ENCODE results near the gene CAMSAP2. TPM values are rescaled to one million over a fixed set of nuclear protein-coding genes. Genes with fewer than 3 reads are reported as not detected.

CAMSAP2 gene
- total and polyA plus RNA-seq, 5 experiments from 2014 or later: 0.71 to 10.1 (median 2.0) TPM

DNA sequence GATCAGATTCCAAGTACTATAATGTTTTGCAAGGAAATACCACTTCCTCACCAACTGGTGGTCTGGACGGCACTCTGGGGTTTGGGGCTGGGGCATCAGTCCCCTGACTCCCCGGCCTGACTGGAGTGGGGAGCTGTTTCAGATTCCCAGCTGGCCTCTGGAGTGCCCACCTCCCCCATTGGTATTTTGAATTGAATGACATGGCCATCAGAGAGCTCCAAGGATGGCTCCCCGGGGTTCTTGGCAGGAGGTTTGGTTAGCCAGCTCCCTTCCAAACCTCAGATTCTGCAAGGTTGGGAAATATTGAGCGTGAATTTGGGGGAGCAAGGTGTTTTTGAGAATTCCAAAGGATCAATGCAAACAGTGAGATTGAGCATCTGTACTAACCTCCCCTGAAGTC, 153.9 kb downstream of the CAMSAP2 start:
- H3K27ac Mint-ChIP-seq: no peak overlapping the region
- H3K36me3 Mint-ChIP-seq: no peaks in the 10 kb centered on the region
- H3K27me3 Mint-ChIP-seq: peaks cover 11 to 38% (median 33%) of the 10 kb centered on the region in 5 donors
- no peak for ATAC-seq
- DNase-seq: no peak
- H3K4me3 Mint-ChIP-seq: peak overlapping the region in 1 of 10 donors; percentile 78
- no peaks in the 10 kb centered on the region for H3K9me3 Mint-ChIP-seq
- POLR2A ChIA-PET: no interaction called here
- peaks cover 18 to 50% (median 43%) of the 10 kb centered on the region in 4 donors for H3K4me1 Mint-ChIP-seq

- Mint-ChIP-seq H3K9me3 (no peaks in the 10 kb centered on the region), H3K4me3 (no peak overlapping the region), H3K27me3 (peaks cover 11 to 38% (median 37%) of the 10 kb centered on the region in 5 donors), H3K4me1 (peaks cover 17 to 46% (median 39%) of the 10 kb centered on the region in 4 donors), H3K27ac (no peak overlapping the region), H3K36me3 (no peaks in the 10 kb centered on the region)
- ATAC-seq: no peak
- POLR2A ChIA-PET: no interaction called here
- DNase-seq: no peak
These were observed 154.3 kb downstream of the CAMSAP2 start for GRCh38 chr1:200892958-200893357.

DNA sequence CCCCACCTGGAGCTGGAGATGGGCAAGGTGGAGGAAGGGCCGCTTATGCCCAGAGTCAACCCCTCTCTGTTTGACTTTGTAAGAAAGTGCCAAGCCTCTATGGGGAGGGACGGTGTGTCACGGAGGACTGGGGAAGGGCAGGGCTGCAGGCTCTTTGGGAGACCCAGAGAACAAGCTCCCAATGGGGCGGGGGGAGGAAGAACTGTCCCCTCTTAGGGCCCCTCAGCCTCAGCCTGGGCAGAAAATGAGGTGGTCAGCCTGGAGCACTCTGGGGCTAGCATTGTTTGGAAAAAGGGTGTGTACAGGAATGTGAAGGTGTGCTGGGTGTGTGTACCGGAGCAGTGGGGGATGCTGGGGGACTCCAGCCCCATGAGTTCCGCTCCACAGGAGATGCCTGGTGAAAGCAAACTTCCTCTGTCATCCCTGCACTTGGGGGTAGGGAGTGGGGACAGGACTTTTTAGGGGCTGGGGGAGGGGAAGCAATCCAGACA, 154.8 kb downstream of the CAMSAP2 start:
- ATAC-seq: no peak

DNA sequence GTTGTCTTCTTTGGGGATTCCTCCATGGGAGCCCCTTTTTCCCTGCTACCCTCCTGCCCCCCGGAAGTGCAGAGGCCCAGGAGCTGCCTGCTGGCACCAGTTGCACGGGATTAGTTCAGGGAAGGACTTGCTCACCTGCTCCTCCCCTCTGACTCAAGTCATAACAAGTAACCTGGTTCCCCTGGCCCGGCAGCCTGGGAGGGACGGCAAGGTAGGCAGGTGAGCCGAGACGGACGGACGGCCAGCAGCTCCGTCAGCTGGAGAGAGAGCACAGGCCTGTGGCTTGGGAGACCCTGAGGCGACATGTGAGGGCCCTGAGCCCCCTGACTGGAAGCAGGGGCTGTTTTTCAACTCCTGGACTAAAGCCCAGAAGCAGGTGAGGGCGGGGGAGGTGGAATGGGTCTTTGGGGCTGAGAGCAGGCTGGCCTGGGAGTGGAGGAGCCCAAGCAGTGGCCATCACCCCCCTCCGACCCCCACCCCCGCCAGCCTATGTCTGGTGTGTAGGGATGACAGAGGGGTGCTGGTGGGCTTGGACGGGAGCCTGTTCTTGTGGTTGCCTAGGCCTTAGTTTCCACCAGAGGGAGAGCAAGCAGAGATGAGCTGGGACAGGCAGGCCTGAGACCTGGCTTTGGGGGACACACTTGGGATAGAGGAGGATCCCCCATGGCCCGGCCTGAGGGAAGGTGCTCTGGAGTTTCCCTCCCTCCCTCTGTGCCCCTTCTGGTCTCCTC, 156.2 kb downstream of the CAMSAP2 start, which contains the start of gene INAVA:
INAVA (plus strand) TSS at position 189 of the 731 bp plus-strand sequence. CDS start 3,501 bp downstream, outside the sequence.
- no peak for ATAC-seq
- H3K9me3 Mint-ChIP-seq: no peaks in the 10 kb centered on the region
- H3K27ac Mint-ChIP-seq: peak within 1 kb of the TSS in 2 of 10 donors; percentile 35 to 70
- H3K4me1 Mint-ChIP-seq: peaks cover 10 to 31% (median 20%) of the 10 kb centered on the region in 4 donors
- peaks cover 13 to 46% (median 42%) of the 10 kb centered on the region in 5 donors for H3K27me3 Mint-ChIP-seq
- no peak for DNase-seq
- POLR2A ChIA-PET: no interaction called here
- no peak within 1 kb of the TSS for H3K4me3 Mint-ChIP-seq
- no peaks in the 10 kb centered on the region for H3K36me3 Mint-ChIP-seq

More for the DNA sequence above, 154.8 kb downstream of the CAMSAP2 start:
- H3K4me3 Mint-ChIP-seq: no peak overlapping the region
- POLR2A ChIA-PET: interaction anchor here (0.6 kb wide), 1 partner anchor 49 kb away, joined by 3 read pairs; no protein-coding TSS in a partner anchor
- no peak for DNase-seq
- no peaks in the 10 kb centered on the region for H3K9me3 Mint-ChIP-seq
- peaks cover 11 to 42% (median 38%) of the 10 kb centered on the region in 5 donors for H3K27me3 Mint-ChIP-seq
- no peaks in the 10 kb centered on the region for H3K36me3 Mint-ChIP-seq
- peaks cover 18 to 41% (median 34%) of the 10 kb centered on the region in 4 donors for H3K4me1 Mint-ChIP-seq
- peak overlapping the region in 1 of 10 donors; percentile 70 for H3K27ac Mint-ChIP-seq

- no peak overlapping the region for H3K27ac Mint-ChIP-seq
- peaks cover 13 to 49% (median 42%) of the 10 kb centered on the region in 5 donors for H3K27me3 Mint-ChIP-seq
- DNase-seq: no peak
These were observed 156.7 kb downstream of the CAMSAP2 start for GRCh38 chr1:200895443-200895789.

DNA sequence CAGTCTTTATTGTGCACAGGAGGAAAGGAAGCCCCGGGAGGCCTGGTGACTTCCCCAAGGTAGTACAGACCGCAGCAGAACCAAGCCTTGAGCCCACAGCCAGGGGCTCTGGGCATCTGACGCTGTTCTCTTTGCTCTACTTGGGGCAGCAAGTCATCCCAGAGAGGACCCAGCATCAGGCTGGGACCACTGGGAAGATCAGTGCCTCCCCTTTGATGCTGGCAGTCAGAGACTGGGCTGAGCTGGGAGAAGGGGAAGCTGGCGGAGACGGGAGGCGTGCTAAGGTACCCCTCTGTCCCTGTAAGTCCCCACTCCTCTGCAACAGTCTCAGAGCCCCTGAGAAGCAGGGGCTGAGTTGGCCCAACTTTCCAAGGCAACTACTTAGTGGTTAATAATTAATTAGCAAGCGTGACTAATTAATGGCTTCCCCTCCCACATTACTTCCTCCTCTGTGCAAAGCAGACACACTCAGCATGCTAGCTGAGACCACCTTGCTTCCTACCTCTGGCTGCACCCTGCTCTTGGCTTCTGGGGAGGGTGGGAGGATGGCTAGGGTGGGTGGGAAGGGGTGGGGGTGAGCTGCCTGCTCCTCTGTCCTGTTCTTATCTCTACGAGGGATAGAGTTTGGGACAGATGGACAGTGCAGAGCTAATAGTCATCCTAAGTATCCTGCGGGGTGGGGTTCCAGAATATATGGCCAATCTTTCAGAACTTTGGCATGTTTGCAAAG, 157.3 kb downstream of the CAMSAP2 start:
- Mint-ChIP-seq H3K9me3 (no peaks in the 10 kb centered on the region), H3K27me3 (peaks cover 11 to 51% (median 42%) of the 10 kb centered on the region in 5 donors), H3K4me1 (peaks cover 5 to 23% (median 10%) of the 10 kb centered on the region in 4 donors), H3K36me3 (no peaks in the 10 kb centered on the region), H3K4me3 (no peak overlapping the region), H3K27ac (no peak overlapping the region)
- DNase-seq (no peak), ATAC-seq (no peak)
- POLR2A ChIA-PET: no interaction called here

More at GRCh38 chr1:200895443-200895789, 156.7 kb downstream of the CAMSAP2 start:
- H3K4me3 Mint-ChIP-seq: no peak overlapping the region
- no peaks in the 10 kb centered on the region for H3K36me3 Mint-ChIP-seq
- peaks cover 9 to 29% (median 14%) of the 10 kb centered on the region in 4 donors for H3K4me1 Mint-ChIP-seq
- POLR2A ChIA-PET: no interaction called here
- ATAC-seq: no peak
- H3K9me3 Mint-ChIP-seq: no peaks in the 10 kb centered on the region

GRCh38 chr1:200896531-200897196, 158.0 kb downstream of the CAMSAP2 start:
- POLR2A ChIA-PET: no interaction called here
- no peak overlapping the region for H3K27ac Mint-ChIP-seq
- peaks cover 11 to 56% (median 41%) of the 10 kb centered on the region in 5 donors for H3K27me3 Mint-ChIP-seq
- DNase-seq (no peak), ATAC-seq (no peak)
- peaks cover 5 to 16% (median 6%) of the 10 kb centered on the region in 4 donors for H3K4me1 Mint-ChIP-seq
- no peaks in the 10 kb centered on the region for H3K9me3 Mint-ChIP-seq
- no peak overlapping the region for H3K4me3 Mint-ChIP-seq
- no peaks in the 10 kb centered on the region for H3K36me3 Mint-ChIP-seq

DNA sequence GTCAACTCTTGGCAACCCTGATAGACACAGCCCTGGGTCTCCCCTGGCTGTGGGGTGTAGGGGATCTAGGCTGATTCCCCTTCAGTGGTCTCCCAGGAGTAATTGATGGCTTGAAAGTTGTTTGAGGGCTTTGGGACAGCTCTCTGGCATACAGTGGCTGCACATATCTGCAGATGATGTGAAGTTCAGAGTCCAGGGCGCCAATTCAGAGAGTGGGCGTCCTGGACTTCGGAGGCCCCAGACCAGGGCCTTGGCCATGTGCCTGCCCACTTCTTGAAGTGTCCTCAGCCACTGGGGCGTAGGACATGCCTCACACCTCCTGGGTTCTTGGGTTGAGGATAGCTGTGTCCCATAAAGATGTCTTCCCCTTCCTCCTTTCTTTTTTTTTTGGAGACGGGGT, 158.6 kb downstream of the CAMSAP2 start:
- Mint-ChIP-seq H3K27ac (no peak overlapping the region), H3K4me3 (no peak overlapping the region), H3K27me3 (peaks cover 6 to 51% (median 39%) of the 10 kb centered on the region in 5 donors), H3K9me3 (no peaks in the 10 kb centered on the region), H3K36me3 (no peaks in the 10 kb centered on the region), H3K4me1 (peaks cover 0 to 10% (median 3%) of the 10 kb centered on the region in 4 donors)
- ATAC-seq (no peak), DNase-seq (no peak)
- POLR2A ChIA-PET: interaction anchor here (0.8 kb wide), 1 partner anchor 9 kb away, joined by 3 read pairs; no protein-coding TSS in a partner anchor

DNA sequence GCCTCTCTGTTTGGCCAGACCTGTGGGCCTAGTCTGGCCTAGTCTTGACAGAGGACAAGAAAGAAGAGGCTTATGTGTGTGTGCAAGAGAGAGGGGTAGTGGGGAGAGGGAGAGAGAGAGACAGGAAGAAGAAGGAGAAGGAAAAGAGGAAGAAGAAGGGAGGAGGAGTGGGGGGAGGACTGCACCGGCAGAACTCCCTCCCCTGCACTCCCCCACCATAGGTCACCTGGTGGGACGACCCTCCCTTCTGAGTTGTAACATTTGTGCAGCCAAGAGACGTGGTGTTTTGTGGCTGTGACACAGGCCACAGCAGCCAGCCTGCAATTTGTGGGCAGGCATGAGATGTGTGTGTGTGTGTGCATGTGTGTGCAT, 160.3 kb downstream of the CAMSAP2 start:
- DNase-seq (no peak), ATAC-seq (no peak)
- Mint-ChIP-seq H3K36me3 (no peaks in the 10 kb centered on the region), H3K4me3 (no peak overlapping the region), H3K27ac (peak overlapping the region in 2 of 10 donors; percentile 32 to 69), H3K27me3 (peaks cover 2 to 33% (median 24%) of the 10 kb centered on the region in 5 donors), H3K9me3 (no peaks in the 10 kb centered on the region), H3K4me1 (peaks cover 0 to 6% (median 3%) of the 10 kb centered on the region in 4 donors)
- POLR2A ChIA-PET: no interaction called here

DNA sequence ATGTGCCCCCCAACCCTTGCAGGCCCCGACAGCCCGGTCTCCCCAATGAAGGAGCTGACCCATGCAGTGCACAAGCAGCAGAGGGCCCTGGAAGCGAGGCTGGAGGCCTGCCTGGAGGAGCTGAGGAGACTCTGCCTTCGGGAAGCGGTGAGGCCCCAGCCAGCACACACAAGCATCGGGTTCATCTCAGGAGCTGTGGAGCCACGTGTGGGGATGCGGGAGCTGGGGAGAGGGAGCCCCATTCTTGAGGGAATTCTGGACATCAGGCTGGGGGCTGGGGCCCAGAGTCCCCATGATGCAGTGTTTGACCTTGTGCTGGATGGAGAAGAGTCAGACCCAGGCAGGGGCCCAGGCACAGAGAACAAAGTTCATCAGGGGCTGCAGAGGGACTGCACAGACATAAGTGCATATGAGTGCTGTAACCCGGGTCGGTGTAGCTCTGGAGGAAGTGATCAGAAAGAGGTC, 160.8 kb downstream of the CAMSAP2 start:
- Mint-ChIP-seq H3K27ac (peak overlapping the region in 1 of 10 donors; percentile 63), H3K4me3 (no peak overlapping the region), H3K4me1 (peaks cover 0 to 6% (median 3%) of the 10 kb centered on the region in 4 donors), H3K27me3 (peaks cover 0 to 28% (median 20%) of the 10 kb centered on the region in 5 donors), H3K36me3 (no peaks in the 10 kb centered on the region), H3K9me3 (no peaks in the 10 kb centered on the region)
- POLR2A ChIA-PET: no interaction called here
- DNase-seq (no peak), ATAC-seq (no peak)

DNA sequence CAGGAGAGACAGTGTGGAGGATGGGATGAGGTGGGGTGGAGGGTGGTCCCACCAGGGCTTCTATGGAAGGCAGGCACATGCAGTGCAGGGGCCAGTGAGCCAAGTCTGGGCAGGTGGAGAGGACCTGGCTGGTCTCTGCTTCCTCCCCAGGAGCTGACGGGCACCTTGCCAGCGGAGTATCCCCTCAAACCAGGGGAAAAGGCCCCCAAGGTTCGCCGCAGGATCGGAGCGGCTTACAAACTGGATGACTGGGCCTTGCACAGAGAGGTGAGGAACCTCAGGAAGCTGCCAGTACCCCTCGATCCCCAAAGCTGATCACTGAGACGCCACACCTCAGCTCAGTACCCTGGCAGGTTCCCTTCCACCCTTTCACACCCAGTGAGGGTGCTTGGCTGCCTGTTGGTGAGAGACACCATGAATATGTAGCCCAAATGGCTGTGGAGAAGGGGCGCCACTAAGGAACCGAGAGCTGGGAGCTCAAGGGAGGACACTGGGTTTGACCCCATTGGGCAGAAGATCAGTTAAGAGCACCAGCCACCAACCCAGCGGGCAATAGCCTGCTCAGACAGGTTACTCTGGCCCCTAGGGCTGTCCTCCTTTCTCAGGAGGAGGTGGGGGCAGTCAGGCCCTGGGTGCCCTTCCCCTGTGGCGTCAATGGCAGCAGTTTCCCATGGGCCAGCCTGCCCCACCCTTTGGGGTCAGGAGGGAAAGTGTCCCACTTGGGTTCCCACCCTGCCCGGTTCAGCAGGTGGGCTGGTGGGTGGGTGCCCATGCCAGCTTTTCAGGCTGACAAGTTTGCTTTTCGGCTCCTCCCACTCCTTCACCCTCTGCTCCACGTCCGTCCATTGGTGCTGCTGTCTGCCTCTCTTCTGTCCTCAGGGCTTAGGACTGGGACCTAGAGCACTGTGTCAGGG, 161.5 kb downstream of the CAMSAP2 start:
- POLR2A ChIA-PET: no interaction called here
- no peak for DNase-seq
- Mint-ChIP-seq H3K9me3 (no peaks in the 10 kb centered on the region), H3K27ac (peak overlapping the region in 1 of 10 donors; percentile 63), H3K4me1 (peaks cover under 1 to 6% (median 3%) of the 10 kb centered on the region in 4 donors), H3K27me3 (peaks cover 0 to 21% (median 13%) of the 10 kb centered on the region in 5 donors), H3K36me3 (no peaks in the 10 kb centered on the region), H3K4me3 (no peak overlapping the region)
- ATAC-seq: no peak
